ENCODE data around the gene TM9SF2. TPM values are rescaled to one million over a fixed set of nuclear protein-coding genes. Genes with fewer than 3 reads are reported as not detected.

TM9SF2 gene
- total and polyA plus RNA-seq, 9 of the 15 experiments (the other 6 are each of a cell fraction or from before 2014, with no cell fraction given): 23.3 to 83.2 (median 55.1) TPM

DNA sequence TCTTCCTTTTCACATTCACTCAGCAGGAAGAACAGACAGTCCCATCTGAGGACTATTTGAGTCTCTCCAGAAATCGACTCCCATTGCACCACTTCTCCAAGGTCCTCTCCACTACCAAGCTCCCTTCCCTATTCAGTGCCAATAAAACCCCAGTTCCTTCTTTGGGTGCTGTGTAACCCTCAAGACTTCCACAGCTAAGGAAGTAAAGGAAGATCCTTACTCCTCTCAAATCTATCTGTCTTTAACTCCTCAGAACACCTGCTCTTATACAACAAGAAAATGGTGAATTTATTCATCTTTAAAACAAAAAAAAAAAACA is 29.2 kb upstream of the TM9SF2 start:
- intact Hi-C loops (cut with micrococcal nuclease): no loop called here
- FAIRE-seq: no peak
- POLR2A ChIA-PET: interaction anchor here (0.6 kb wide), 1 partner anchor 1054 kb away, joined by 3 read pairs; no protein-coding TSS in a partner anchor
- Histone ChIP-seq H3K27me3 (ENCODE audit: control insufficient read depth in 2 of 2, insufficient read depth in 2 of 2, low read length in 2 of 2) (no peaks in the 10 kb centered on the region), H3K4me1 (replicated peaks in 1 of 2; ENCODE audit: control insufficient read depth in 2 of 2, insufficient read depth in 2 of 2, low read length in 2 of 2) (no peaks in the 10 kb centered on the region; a peak in 1 of 5 replicates), H3K27ac (ENCODE audit: extremely low read depth, low read depth, low read length) (no peak overlapping the region), H3K9me3 (replicated peaks; ENCODE audit: control insufficient read depth, insufficient read depth, low read depth, low read length) (no peaks in the 10 kb centered on the region), H4K20me1 (replicated peaks; ENCODE audit: control insufficient read depth, insufficient read depth, low read length) (no peaks in the 10 kb centered on the region), H3K9ac (ENCODE audit: insufficient read depth in 1 of 2, low read depth in 2 of 2, low read length in 2 of 2) (no peak overlapping the region), H3K9me1 (ENCODE audit: control insufficient read depth, insufficient read depth, low read length) (no peaks in the 10 kb centered on the region), H3K79me2 (ENCODE audit: control insufficient read depth, insufficient read depth, low read length) (no peaks in the 10 kb centered on the region), H2AFZ (ENCODE audit: low read depth, low read length) (no peak overlapping the region), H3K4me3 (no peak overlapping the region), H3K36me3 (ENCODE audit: control insufficient read depth, insufficient read depth, low read length) (no peaks in the 10 kb centered on the region), H3K4me2 (ENCODE audit: insufficient read depth, low read length) (no peak overlapping the region)
- ATAC-seq: no peak
- WGBS (ENCODE audit: insufficient coverage, low coverage, missing lambda C conversion rate): 0% methylated on average over 1 of the region's 1 CpG
- CTCF ChIA-PET (ENCODE audit: low intra/inter-chr PET ratio): no interaction called here
- in situ Hi-C loops (cut with MboI): no loop called here
- BruUV-seq (replicated peaks): no TSS peak
- no peak for DNase-seq (ENCODE audit: extremely low read depth in 1 of 4, low spot score in 3 of 4)
- TF ChIP-seq, protein P1, sequence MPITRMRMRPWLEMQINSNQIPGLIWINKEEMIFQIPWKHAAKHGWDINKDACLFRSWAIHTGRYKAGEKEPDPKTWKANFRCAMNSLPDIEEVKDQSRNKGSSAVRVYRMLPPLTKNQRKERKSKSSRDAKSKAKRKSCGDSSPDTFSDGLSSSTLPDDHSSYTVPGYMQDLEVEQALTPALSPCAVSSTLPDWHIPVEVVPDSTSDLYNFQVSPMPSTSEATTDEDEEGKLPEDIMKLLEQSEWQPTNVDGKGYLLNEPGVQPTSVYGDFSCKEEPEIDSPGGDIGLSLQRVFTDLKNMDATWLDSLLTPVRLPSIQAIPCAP (CRISPR knock-in tag; IDR thresholded peaks at IDR 0.05; ENCODE audit: borderline replicate concordance): no peak
- TF ChIP-seq HOXB6 (CRISPR knock-in tag; IDR thresholded peaks at IDR 0.05; ENCODE audit: borderline replicate concordance) (no peak), NCOA2 (IDR thresholded peaks at IDR 0.05; ENCODE audit: partially characterized antibody in 2 of 2) (no peak), SIX5 (IDR thresholded peaks at IDR 0.05; ENCODE audit: borderline replicate concordance in 1 of 2, insufficient read depth in 1 of 2, low read depth in 1 of 2, low read length in 2 of 2) (no peak), ZBED1 (IDR thresholded peaks at IDR 0.05) (no peak), ZNF24 (IDR thresholded peaks at IDR 0.05) (no peak), RB1 (IDR thresholded peaks at IDR 0.05; ENCODE audit: low read depth) (no peak), MAFK (IDR thresholded peaks at IDR 0.05; ENCODE audit: low read length) (no peak), FOXM1 (IDR thresholded peaks at IDR 0.05; ENCODE audit: low read depth) (no peak), FOXM1 (CRISPR knock-in tag; IDR thresholded peaks at IDR 0.05; ENCODE audit: low read depth) (no peak), PCBP2 (IDR thresholded peaks at IDR 0.05; ENCODE audit: low read depth, low read length, poor library complexity, severe bottlenecking) (no peak), FOXP1 (CRISPR knock-in tag; IDR thresholded peaks at IDR 0.05) (no peak), CREB1 (IDR thresholded peaks at IDR 0.05) (no peak), CREB1 (CRISPR knock-in tag; IDR thresholded peaks at IDR 0.05) (no peak), ILK (tag; IDR thresholded peaks at IDR 0.05; ENCODE audit: borderline replicate concordance, low read depth) (no peak), ZNF778 (CRISPR knock-in tag; IDR thresholded peaks at IDR 0.05) (no peak)
- TF ChIP-seq, protein P2, sequence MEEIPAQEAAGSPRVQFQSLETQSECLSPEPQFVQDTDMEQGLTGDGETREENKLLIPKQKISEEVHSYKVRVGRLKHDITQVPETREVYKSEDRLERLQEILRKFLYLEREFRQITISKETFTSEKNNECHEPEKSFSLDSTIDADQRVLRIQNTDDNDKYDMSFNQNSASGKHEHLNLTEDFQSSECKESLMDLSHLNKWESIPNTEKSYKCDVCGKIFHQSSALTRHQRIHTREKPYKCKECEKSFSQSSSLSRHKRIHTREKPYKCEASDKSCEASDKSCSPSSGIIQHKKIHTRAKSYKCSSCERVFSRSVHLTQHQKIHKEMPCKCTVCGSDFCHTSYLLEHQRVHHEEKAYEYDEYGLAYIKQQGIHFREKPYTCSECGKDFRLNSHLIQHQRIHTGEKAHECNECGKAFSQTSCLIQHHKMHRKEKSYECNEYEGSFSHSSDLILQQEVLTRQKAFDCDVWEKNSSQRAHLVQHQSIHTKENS (CRISPR knock-in tag; IDR thresholded peaks at IDR 0.05): no peak
- TF ChIP-seq, protein P3, sequence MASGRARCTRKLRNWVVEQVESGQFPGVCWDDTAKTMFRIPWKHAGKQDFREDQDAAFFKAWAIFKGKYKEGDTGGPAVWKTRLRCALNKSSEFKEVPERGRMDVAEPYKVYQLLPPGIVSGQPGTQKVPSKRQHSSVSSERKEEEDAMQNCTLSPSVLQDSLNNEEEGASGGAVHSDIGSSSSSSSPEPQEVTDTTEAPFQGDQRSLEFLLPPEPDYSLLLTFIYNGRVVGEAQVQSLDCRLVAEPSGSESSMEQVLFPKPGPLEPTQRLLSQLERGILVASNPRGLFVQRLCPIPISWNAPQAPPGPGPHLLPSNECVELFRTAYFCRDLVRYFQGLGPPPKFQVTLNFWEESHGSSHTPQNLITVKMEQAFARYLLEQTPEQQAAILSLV (tag; IDR thresholded peaks at IDR 0.05): no peak
- TF ChIP-seq, protein P4, sequence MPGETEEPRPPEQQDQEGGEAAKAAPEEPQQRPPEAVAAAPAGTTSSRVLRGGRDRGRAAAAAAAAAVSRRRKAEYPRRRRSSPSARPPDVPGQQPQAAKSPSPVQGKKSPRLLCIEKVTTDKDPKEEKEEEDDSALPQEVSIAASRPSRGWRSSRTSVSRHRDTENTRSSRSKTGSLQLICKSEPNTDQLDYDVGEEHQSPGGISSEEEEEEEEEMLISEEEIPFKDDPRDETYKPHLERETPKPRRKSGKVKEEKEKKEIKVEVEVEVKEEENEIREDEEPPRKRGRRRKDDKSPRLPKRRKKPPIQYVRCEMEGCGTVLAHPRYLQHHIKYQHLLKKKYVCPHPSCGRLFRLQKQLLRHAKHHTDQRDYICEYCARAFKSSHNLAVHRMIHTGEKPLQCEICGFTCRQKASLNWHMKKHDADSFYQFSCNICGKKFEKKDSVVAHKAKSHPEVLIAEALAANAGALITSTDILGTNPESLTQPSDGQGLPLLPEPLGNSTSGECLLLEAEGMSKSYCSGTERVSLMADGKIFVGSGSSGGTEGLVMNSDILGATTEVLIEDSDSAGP (CRISPR knock-in tag; IDR thresholded peaks at IDR 0.05): no peak
